H1 (cell line): ENCODE measurements around the gene PLTP. TPM values are rescaled to one million over a fixed set of nuclear protein-coding genes. Genes with fewer than 3 reads are reported as not detected.

Experiments used
- CTCF ChIA-PET: fragments of 300-600 bp; sonication (Branson Sonifier 250); formaldehyde crosslinking; loops from one replicate; lab custom pipeline; 2021; ENCODE audit not compliant: partially characterized antibody; lab: Charles Lee
- POLR2A ChIA-PET: fragments of 300-600 bp; sonication (Branson Sonifier 250); formaldehyde crosslinking; loops from one replicate; lab custom pipeline; 2021; ENCODE audit warnings: inconsistent platforms; ENCODE audit not compliant: partially characterized antibody; lab: Charles Lee
- DNase-seq, 2 experiments: peaks; one replicate each; pipeline versions ENCODE4 v3.0.0 to v3.0.0-alpha.2; 2010 to 2022; ENCODE audit warnings: low spot score in 2 of 2, low read depth in 1 of 2, mixed read lengths in 1 of 2
- FAIRE-seq: peaks from 2 replicates; lab custom pipeline; 2011; peaks lifted over from hg19 to GRCh38; lab: Jason Lieb, UNC
- H2AFZ ChIP-seq: 2 replicates; pipeline ENCODE4 v1.8.1; 2012; ENCODE audit warnings: low read length, inconsistent platforms
- H2AK5ac ChIP-seq: 2 replicates; pipeline ENCODE4 v1.6.1; 2013; ENCODE audit warnings: low read depth, low read length
- H2BK120ac ChIP-seq: replicated peaks from 2 replicates; pipeline ENCODE3; 2013; ENCODE audit warnings: low read depth, low read length, inconsistent platforms
- H2BK12ac ChIP-seq: 2 replicates; pipeline ENCODE4 v1.6.1; 2013; ENCODE audit warnings: low read depth, low read length
- H2BK15ac ChIP-seq: 2 replicates; pipeline ENCODE4 v1.6.1; 2013; ENCODE audit warnings: low read length
- H2BK20ac ChIP-seq: 2 replicates; pipeline ENCODE4 v1.6.1; 2013; ENCODE audit warnings: low read length
- H2BK5ac ChIP-seq: 2 replicates; pipeline ENCODE4 v1.6.1; 2013; ENCODE audit warnings: low read depth, low read length
- H3K14ac ChIP-seq: 2 replicates; pipeline ENCODE4 v1.6.1; 2013; ENCODE audit warnings: inconsistent platforms; ENCODE audit not compliant: insufficient read length
- H3K18ac ChIP-seq: 2 replicates; pipeline ENCODE4 v1.6.1; 2013; ENCODE audit warnings: low read length; ENCODE audit errors: extremely low read depth
- H3K23ac ChIP-seq: 2 replicates; pipeline ENCODE4 v1.6.1; 2013; ENCODE audit warnings: inconsistent platforms; ENCODE audit not compliant: insufficient read length
- H3K23me2 ChIP-seq: 2 replicates; pipeline ENCODE4 v1.6.1; 2013; ENCODE audit warnings: low read depth, low read length
- H3K27ac ChIP-seq: 2 replicates; pipeline ENCODE4 v1.6.1; 2011; ENCODE audit warnings: low read depth, low read length, inconsistent platforms
- H3K27me3 ChIP-seq, 4 experiments: replicated peaks in 1 of 4; 1 replicate in 1 of 4; 2 replicates in 3 of 4; pipeline versions ENCODE4 v1.6.1 to v1.8.1; 2011 to 2013; ENCODE audit warnings: low read length in 3 of 4, mild to moderate bottlenecking in 3 of 4, inconsistent platforms in 2 of 4, mixed read lengths in 2 of 4, moderate library complexity in 1 of 4; ENCODE audit not compliant: control insufficient read depth in 3 of 4, insufficient read depth in 3 of 4; ENCODE audit errors: extremely low read depth in 1 of 4
- H3K36me3 ChIP-seq, 4 experiments: 2 replicates each; pipeline versions ENCODE4 v1.6.1 to v1.8.1; 2011 to 2013; ENCODE audit warnings: mild to moderate bottlenecking in 4 of 4, low read length in 3 of 4, moderate library complexity in 2 of 4, control low read depth in 1 of 4, inconsistent platforms in 1 of 4; ENCODE audit not compliant: insufficient read depth in 4 of 4, control insufficient read depth in 2 of 4
- H3K4ac ChIP-seq: replicated peaks from 2 replicates; pipeline ENCODE3; 2013; ENCODE audit warnings: low read length, low read depth, mixed read lengths, inconsistent platforms; ENCODE audit not compliant: insufficient read length
- H3K4me1 ChIP-seq, 4 experiments: replicated peaks in 1 of 4; 1 replicate in 1 of 4; 2 replicates in 3 of 4; pipeline versions ENCODE4 v1.6.1 to v1.8.1; 2011 to 2013; ENCODE audit warnings: low read length in 3 of 4, inconsistent platforms in 2 of 4, mixed read lengths in 1 of 4; ENCODE audit not compliant: insufficient read depth in 4 of 4, control insufficient read depth in 3 of 4
- H3K4me2 ChIP-seq, 2 experiments: 2 replicates each; pipeline versions ENCODE4 v1.6.1 to v1.8.1; 2011 to 2013; ENCODE audit warnings: low read depth in 2 of 2, low read length in 2 of 2, control low read depth in 1 of 2, inconsistent platforms in 1 of 2, mild to moderate bottlenecking in 1 of 2; ENCODE audit not compliant: insufficient read depth in 1 of 2
- H3K4me3 ChIP-seq, 4 experiments: fragments of 200-600, 300-600 bp in 1 of 4; sonication (generic), shearing (Covaris generic), sonication (Bioruptor Twin) in 1 of 4; 2 replicates each; pipeline versions ENCODE4 v1.5.1 to v1.8.1; 2011 to 2016; ENCODE audit warnings: low read length in 4 of 4, low read depth in 3 of 4, control low read depth in 2 of 4, inconsistent platforms in 2 of 4, mild to moderate bottlenecking in 2 of 4, mixed read lengths in 1 of 4, moderate library complexity in 1 of 4; ENCODE audit not compliant: insufficient read depth in 2 of 4; ENCODE audit errors: extremely low read depth in 1 of 4
- H3K56ac ChIP-seq: replicated peaks from 2 replicates; pipeline ENCODE3; 2013; ENCODE audit warnings: low read depth, mild to moderate bottlenecking, mixed read lengths, low read length, inconsistent platforms; ENCODE audit not compliant: insufficient read length
- H3K79me1 ChIP-seq: 2 replicates; pipeline ENCODE4 v1.6.1; 2013; ENCODE audit warnings: low read depth, low read length, control low read depth
- H3K79me2 ChIP-seq, 2 experiments: 2 replicates each; pipeline versions ENCODE4 v1.6.1 to v1.8.1; 2012 to 2013; ENCODE audit warnings: low read length in 2 of 2, mild to moderate bottlenecking in 2 of 2, inconsistent platforms in 1 of 2; ENCODE audit not compliant: insufficient read depth in 2 of 2, control insufficient read depth in 1 of 2
- H3K9ac ChIP-seq, 4 experiments: replicated peaks in 1 of 4; 1 replicate in 1 of 4; 2 replicates in 3 of 4; pipeline versions ENCODE4 v1.6.1 to v1.8.1; 2011 to 2013; ENCODE audit warnings: low read depth in 3 of 4, low read length in 3 of 4, control low read depth in 2 of 4, mild to moderate bottlenecking in 2 of 4, moderate library complexity in 2 of 4, inconsistent platforms in 1 of 4; ENCODE audit errors: extremely low read depth in 1 of 4
- H3K9me3 ChIP-seq, 2 experiments: 2 replicates each; pipeline versions ENCODE4 v1.6.1 to v1.8.1; 2012 to 2013; ENCODE audit warnings: mild to moderate bottlenecking in 2 of 2, moderate library complexity in 2 of 2, control low read depth in 1 of 2, inconsistent platforms in 1 of 2, low read depth in 1 of 2, low read length in 1 of 2, mixed read lengths in 1 of 2; ENCODE audit not compliant: insufficient read depth in 2 of 2
- H4K20me1 ChIP-seq, 2 experiments: replicated peaks in 1 of 2; 2 replicates each; pipeline versions ENCODE3 to v1.8.1; 2011 to 2013; ENCODE audit warnings: inconsistent platforms in 2 of 2, low read length in 2 of 2, mild to moderate bottlenecking in 1 of 2; ENCODE audit not compliant: insufficient read depth in 2 of 2, control insufficient read depth in 1 of 2
- H4K5ac ChIP-seq: 2 replicates; pipeline ENCODE4 v1.6.1; 2013; ENCODE audit warnings: low read length, low read depth, mixed read lengths, inconsistent platforms; ENCODE audit not compliant: insufficient read length
- H4K8ac ChIP-seq: 2 replicates; pipeline ENCODE4 v1.8.0; 2013; ENCODE audit warnings: mild to moderate bottlenecking, moderate library complexity, low read length, inconsistent platforms; ENCODE audit not compliant: insufficient read depth; ENCODE audit errors: extremely low read depth
- H4K91ac ChIP-seq: replicated peaks from 2 replicates; pipeline ENCODE3; 2013; ENCODE audit warnings: low read length, mixed read lengths, inconsistent platforms; ENCODE audit not compliant: insufficient read length
- KDM1A ChIP-seq: fragments of 200-600, 300-600 bp; sonication (generic); IDR thresholded peaks from 2 replicates; pipeline ENCODE4 v1.7.1; 2016; ENCODE audit warnings: mild to moderate bottlenecking, low read length, borderline replicate concordance
- WGBS, 2 experiments: shearing (Covaris generic) in 1 of 2; methylation state at CpG; one replicate each; pipeline versions ENCODE4 v1.1.6 to v1.1.7; 2013 to 2015; ENCODE audit warnings: low lambda C conversion rate in 2 of 2, mixed read lengths in 2 of 2, inconsistent platforms in 1 of 2, low coverage in 1 of 2, missing lambda C conversion rate in 1 of 2; ENCODE audit not compliant: insufficient replicate concordance in 2 of 2, insufficient coverage in 1 of 2, insufficient read length in 1 of 2; ENCODE audit errors: extremely low coverage in 1 of 2, missing lambda C conversion rate in 1 of 2; 5-methylcytosine and 5-hydroxymethylcytosine counted together
- polyA plus RNA-seq, 7 experiments: library from polyadenylated mRNA; depleted of rRNA in 3 of 7; stranded (reverse) in 5 of 7; unstranded in 2 of 7; fragments of >200 nt in 5 of 7; fragments of 200-250 nt in 2 of 7; gene quantifications; 1 replicate in 5 of 7; 2 replicates in 1 of 7; 4 replicates in 1 of 7; pipeline versions ENCODE4 v1.2.1 to v1.2.3, GENCODE V29; 2011 to 2013; ENCODE audit warnings: missing spikeins in 2 of 7, mixed read lengths in 2 of 7
- total RNA-seq: library from RNA; stranded (reverse); fragmentation: NEBNext Ultra II Directional; extraction: Animal tissue kit (Norgen Biotek cat#: 25700); gene quantifications from 2 replicates; pipeline ENCODE4 v1.2.1, GENCODE V29; 2021

The PLTP gene
- total and polyA plus RNA-seq, 2 of the 8 experiments (the other 6 are each of a cell fraction or from before 2014, with no cell fraction given): 120 to 194 TPM

DNA sequence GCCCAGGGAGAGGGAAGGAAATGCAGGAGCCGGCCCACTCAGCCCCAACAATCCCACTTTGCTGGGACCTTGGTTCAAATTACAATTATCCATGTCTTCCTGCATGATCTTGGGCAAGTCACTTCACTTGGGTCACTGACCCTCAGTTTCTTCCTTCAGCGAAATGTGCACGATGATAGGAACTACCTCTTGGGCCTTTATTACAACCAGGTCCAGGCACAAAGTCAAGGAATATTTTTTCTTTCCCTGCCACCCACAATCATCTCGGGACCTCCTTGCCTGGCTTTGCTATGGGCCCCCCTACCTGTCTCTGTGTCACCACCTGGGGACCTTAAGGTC lies 358 bp upstream of the PLTP start:
- Histone ChIP-seq H3K4me3 (peak overlapping the region; percentile 52 to 81 (median 70)), H2AFZ (0 out of 2 replicates have a peak overlapping the region, but pooled peaks have one; percentile 4), H2BK12ac (no peak overlapping the region), H3K36me3 (peaks cover 4 to 18% (median 12%) of the 10 kb centered on the region in 4 experiments; a peak in 6 of 8 replicates), H3K23ac (no peak overlapping the region), H4K20me1 (peaks cover 2 to 9% of the 10 kb centered on the region in 2 experiments), H3K27ac (no peak overlapping the region), H3K4me1 (peaks cover 0 to 2% (median 0%) of the 10 kb centered on the region in 4 experiments; a peak in 3 of 7 replicates), H2BK120ac (no peak overlapping the region), H2BK20ac (0 out of 2 replicates have a peak overlapping the region, but pooled peaks have one; percentile 27), H3K9ac (peak overlapping the region in 1 of 4 experiments; percentile 16; a peak in 1 of 7 replicates), H3K79me1 (no peaks in the 10 kb centered on the region; the same call in 1 of the 2 replicates), H3K18ac (no peak overlapping the region; the same call in 1 of the 2 replicates), H4K8ac (no peak overlapping the region), H2AK5ac (no peak overlapping the region), H3K4me2 (peak overlapping the region; percentile 90 to 97), H2BK5ac (no peak overlapping the region), H3K27me3 (no peaks in the 10 kb centered on the region), H4K5ac (no peak overlapping the region), H3K4ac (no peak overlapping the region), H3K14ac (no peak overlapping the region), H3K9me3 (no peaks in the 10 kb centered on the region), H3K79me2 (0 out of 4 replicates have a peak, but pooled peaks cover 0 to 3% of the 10 kb centered on the region in 2 experiments), H3K56ac (no peak overlapping the region), H2BK15ac (peak overlapping the region; percentile 8; the same call in 1 of the 2 replicates), H4K91ac (no peak overlapping the region), H3K23me2 (peaks cover 11% of the 10 kb centered on the region; the same call in 1 of the 2 replicates)
- POLR2A ChIA-PET: interaction anchor here (0.7 to 9.2 kb wide), 12 partner anchors 8 to 335 kb away, joined by 3 to 172 read pairs (median 17); partner anchors contain the start of genes CTSA, NEURL2, PCIF1 and ZSWIM1
- DNase-seq: no peak
- 27% methylated on average over 4 of the region's 4 CpGs; no CpG with 5 or more reads in 1 of the 2 experiments for WGBS, 2 experiments
- CTCF ChIA-PET: interaction anchor here (0.7 to 1.5 kb wide), 2 partner anchors 12 to 31 kb away, joined by 3 to 4 read pairs; partner anchors contain the start of gene ZSWIM1
- no peak for FAIRE-seq
- peak; percentile 93 for TF ChIP-seq KDM1A
